PC-9 (cell line): ENCODE data around the gene TMEM191B.
"Not testable (repeated sequence)": the region's sequence is repeated elsewhere in the genome, so short reads cannot be mapped to it uniquely, and the experiment has no call there.

Experiments
- CTCF ChIP-seq: fragments of 200-600 bp; sonication (generic); conservative IDR thresholded peaks from 2 replicates; pipeline ENCODE4 v1.6.1; 2017; ENCODE audit warnings: mixed run types, antibody characterized with exemption, mild to moderate bottlenecking, moderate library complexity
- EZH2 ChIP-seq: fragments of 200-600 bp; sonication (generic); IDR thresholded peaks from 2 replicates; pipeline ENCODE4 v1.8.0; 2017; ENCODE audit warnings: antibody characterized with exemption, low read depth

GRCh38 chr22:18539994-18540393, 12.4 kb downstream of the TMEM191B start:
- not testable (repeated sequence) for TF ChIP-seq CTCF, EZH2
